Erythroblast (primary cell): Measurements from ENCODE around the gene U2AF2.

Experiments used
- GATA1 ChIP-seq: IDR thresholded peaks from 2 replicates; pipeline ENCODE4 v1.6.1; 2011; ENCODE audit warnings: low read depth, mild to moderate bottlenecking, control low read depth, low read length, moderate library complexity
- POLR2A ChIP-seq: IDR thresholded peaks from 2 replicates; pipeline ENCODE4 v1.6.1; 2011; ENCODE audit warnings: mild to moderate bottlenecking, low read length

- TF ChIP-seq POLR2A (no peak), GATA1 (no peak)
Measured at GRCh38 chr19:55652311-55653128, 2.3 kb upstream of the U2AF2 start.
